ENCODE data around the gene IGF1. TPM values are rescaled to one million over a fixed set of nuclear protein-coding genes. Genes with fewer than 3 reads are reported as not detected.

Gene IGF1
- total and polyA plus RNA-seq, 3 donors from 2014 or later, result 16.2 to 50.9 (median 16.9) TPM

DNA sequence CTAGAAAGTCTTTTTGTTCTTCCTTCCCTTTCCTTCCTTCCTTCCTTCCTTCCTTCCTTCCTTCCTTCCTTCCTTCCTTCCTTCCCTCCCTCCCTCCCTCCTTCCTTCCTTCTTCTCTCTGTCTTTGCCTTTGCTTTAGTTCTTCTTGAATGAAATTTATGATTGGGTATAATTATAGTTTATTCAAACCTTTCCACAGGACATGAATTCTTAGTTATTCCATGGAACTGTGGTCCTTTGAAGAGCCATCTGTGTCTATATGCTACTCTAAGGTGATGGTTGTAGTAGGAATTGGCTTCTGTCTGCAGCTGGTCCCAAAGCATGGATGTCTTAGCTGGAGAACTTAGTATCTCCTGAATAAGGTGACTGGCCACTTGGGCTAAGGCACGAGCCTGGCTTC is 64.8 kb downstream of the IGF1 start:
- Histone ChIP-seq H3K36me3 (ENCODE audit: low read depth, missing control alignments) (no peaks in the 10 kb centered on the region), H3K9me3 (no peaks in the 10 kb centered on the region), H3K4me3 (no peak overlapping the region), H3K4me1 (no peaks in the 10 kb centered on the region), H3K27ac (no peak overlapping the region), H3K27me3 (no peaks in the 10 kb centered on the region)
- no peak for DNase-seq
- TF ChIP-seq POLR2A (IDR thresholded peaks at IDR 0.05) (no peak), CTCF (IDR thresholded peaks at IDR 0.05) (no peak)
- WGBS, 2 donors, result 79 to 100% methylated on average over 1 of the region's 1 CpG
- intact Hi-C loops (cut with DNase I; ENCODE audit: low total_unique reads), result no loop called here

DNA sequence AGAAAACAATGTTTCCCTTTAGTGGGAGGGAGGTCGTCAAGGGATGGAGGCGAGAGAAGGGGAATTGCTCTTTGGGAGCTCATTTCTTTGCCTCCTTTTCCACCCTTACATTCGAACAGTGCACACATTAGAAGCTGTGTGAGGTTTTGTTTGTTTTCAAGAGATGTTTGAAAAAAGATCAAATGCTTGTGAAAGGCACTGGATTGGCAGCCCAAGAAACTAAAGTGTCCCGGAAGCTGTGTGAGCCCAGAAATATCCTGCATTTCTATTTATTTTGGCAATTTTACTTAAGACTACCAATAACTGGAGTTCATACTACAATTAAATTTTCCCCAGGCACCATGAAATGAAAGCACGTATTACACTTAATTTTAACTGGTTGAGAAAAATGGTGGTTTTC is 67.0 kb downstream of the IGF1 start:
- WGBS, 2 donors, result 72 to 82% methylated on average over 5 of the region's 5 CpGs
- no peak for DNase-seq
- Histone ChIP-seq H3K27me3 (no peaks in the 10 kb centered on the region), H3K9me3 (no peaks in the 10 kb centered on the region), H3K4me1 (no peaks in the 10 kb centered on the region), H3K36me3 (ENCODE audit: low read depth, missing control alignments) (no peaks in the 10 kb centered on the region), H3K4me3 (no peak overlapping the region), H3K27ac (no peak overlapping the region)
- TF ChIP-seq POLR2A (IDR thresholded peaks at IDR 0.05) (no peak), CTCF (IDR thresholded peaks at IDR 0.05) (no peak)
- intact Hi-C loops (cut with DNase I; ENCODE audit: low total_unique reads), result no loop called here

GRCh38 chr12:102410511-102410910 is 69.9 kb downstream of the IGF1 start:
- no peak for DNase-seq
- H3K36me3 ChIP-seq (ENCODE audit: low read depth, missing control alignments), result no peaks in the 10 kb centered on the region
- no peaks in the 10 kb centered on the region for H3K27me3 ChIP-seq
- H3K9me3 ChIP-seq, result no peaks in the 10 kb centered on the region
- no peak overlapping the region for H3K4me3 ChIP-seq
- TF ChIP-seq POLR2A (IDR thresholded peaks at IDR 0.05) (no peak), CTCF (IDR thresholded peaks at IDR 0.05) (no peak)
- H3K4me1 ChIP-seq, result no peaks in the 10 kb centered on the region
- no peak overlapping the region for H3K27ac ChIP-seq
- intact Hi-C loops (cut with DNase I; ENCODE audit: low total_unique reads), result no loop called here

DNA sequence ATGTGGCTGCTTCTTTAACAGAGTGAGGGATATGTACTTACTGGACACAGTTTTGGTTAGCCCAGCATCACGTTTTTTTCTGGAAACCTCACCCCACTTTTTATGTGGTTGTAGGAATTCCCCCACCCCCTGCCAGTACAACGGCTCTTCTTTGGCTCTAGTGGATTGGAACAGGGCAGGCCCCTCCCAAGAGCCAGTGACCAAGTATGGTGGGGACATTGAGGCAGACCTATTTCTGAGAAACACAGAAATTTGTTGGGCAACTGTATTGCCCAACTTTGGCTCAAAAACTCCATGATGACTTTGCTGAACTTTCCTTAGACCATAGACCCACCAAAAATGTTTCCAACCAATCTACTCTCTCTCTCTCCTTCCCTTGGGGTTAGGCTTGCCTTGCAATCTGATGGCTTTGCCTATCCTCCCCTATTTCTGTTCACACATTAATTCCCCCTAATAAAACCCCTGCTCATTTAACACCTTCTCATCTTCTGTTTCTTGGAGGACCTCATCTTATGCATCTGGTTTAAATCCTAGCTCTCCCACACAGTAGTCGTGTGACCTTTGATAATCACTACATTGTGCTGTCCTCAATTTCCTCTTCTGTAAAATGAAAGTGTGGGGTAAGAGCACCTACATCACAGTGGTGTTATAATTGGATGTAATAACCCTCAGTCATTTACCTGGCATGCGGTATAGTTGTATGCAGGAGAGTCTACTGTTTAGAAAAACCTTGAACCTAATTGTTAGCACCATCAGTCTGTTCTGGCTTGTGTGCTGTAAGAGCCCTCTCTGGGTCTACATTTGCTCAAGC is 71.7 kb downstream of the IGF1 start:
- Histone ChIP-seq H3K9me3 (no peaks in the 10 kb centered on the region), H3K36me3 (ENCODE audit: low read depth, missing control alignments) (no peaks in the 10 kb centered on the region), H3K4me3 (no peak overlapping the region), H3K27ac (no peak overlapping the region), H3K27me3 (no peaks in the 10 kb centered on the region), H3K4me1 (no peaks in the 10 kb centered on the region)
- no peak for TF ChIP-seq CTCF (IDR thresholded peaks at IDR 0.05)
- no peak for TF ChIP-seq POLR2A (IDR thresholded peaks at IDR 0.05)
- intact Hi-C loops (cut with DNase I; ENCODE audit: low total_unique reads), result no loop called here
- WGBS, 2 donors, result 75 to 76% methylated on average over 4 of the region's 4 CpGs
- no peak for DNase-seq

Data from testis (tissue), 3 donors.